GM15510 (cell line): ENCODE data around the gene LMOD2.

Source experiments
- POLR2A ChIP-seq: IDR thresholded peaks from 3 replicates; pipeline ENCODE4 v1.6.1; 2011; ENCODE audit warnings: borderline replicate concordance; ENCODE audit not compliant: insufficient read length; ENCODE audit errors: extremely low read depth

Gene LMOD2

GRCh38 chr7:123656544-123657303 is 1.1 kb downstream of the LMOD2 start:
- TF ChIP-seq POLR2A = no peak

DNA sequence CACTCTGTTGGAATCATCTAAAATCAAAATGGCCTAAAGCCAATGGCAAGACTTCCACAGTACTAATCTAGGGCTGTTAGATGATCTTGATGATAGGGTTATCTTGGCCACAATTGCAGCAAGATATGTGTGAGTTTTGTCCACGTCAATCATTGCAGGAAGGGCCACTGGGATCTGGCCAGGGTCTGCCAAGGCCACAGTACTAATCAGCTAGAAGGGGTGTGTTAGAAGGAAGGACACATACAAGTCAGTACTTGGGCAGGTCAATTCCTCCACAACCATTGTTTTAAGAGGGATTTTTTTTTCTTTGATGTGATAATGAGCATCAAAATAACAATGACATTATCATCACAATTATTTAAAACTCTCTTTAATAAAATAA is 1.6 kb downstream of the LMOD2 start:
- no peak for TF ChIP-seq POLR2A

GRCh38 chr7:123658023-123658422 is 2.4 kb downstream of the LMOD2 start:
- TF ChIP-seq POLR2A = no peak

DNA sequence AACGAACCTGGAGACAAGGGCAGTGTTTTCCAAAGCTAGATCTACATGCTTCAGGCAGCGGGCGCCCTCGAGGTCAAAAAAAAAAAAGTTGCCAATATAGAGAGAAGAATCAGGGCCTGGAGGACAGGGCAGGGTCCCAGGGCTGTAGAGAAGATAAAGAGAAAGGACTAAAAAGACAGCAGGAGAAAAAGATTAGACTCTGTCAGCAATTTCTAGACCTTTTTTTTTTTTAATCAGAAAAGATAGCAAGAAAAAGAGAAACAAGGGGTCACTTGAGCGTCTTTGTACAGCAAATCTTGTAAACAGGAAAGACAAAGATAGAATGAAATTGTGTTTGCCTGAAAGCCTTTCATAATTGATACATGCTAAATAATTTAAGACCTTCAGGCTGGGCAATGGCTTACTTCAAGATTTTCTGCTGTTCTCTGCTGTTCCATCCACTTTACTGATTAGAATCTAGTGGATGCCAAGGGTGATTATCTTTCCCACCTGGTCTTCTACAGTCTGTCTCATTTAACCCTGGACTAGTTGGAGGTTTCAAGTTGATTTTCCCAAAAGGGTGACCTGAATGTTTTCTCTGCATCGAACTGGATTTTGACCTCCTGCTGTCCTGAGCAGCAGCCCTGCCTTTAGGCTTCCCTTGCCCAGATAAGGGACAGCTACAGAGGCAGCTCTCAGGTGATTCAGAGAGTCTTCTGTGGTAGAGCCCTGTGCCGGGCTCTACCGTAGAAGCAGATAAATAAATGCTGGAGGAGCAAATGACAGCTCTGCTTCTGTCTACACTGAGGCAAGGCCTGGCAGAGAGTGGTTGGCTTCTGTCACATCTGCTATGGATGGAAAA is 5.1 kb downstream of the LMOD2 start:
- no peak for TF ChIP-seq POLR2A

DNA sequence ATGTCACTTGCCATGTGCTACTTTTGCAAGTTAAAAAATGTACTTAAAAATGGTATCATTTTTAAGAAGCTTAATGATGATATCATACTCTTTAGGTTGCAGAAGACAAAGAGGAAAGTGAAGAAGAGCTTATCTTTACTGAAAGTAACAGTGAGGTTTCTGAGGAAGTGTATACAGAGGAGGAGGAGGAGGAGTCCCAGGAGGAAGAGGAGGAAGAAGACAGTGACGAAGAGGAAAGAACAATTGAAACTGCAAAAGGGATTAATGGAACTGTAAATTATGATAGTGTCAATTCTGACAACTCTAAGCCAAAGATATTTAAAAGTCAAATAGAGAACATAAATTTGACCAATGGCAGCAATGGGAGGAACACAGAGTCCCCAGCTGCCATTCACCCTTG is 6.1 kb downstream of the LMOD2 start:
- no peak for TF ChIP-seq POLR2A

- no peak for TF ChIP-seq POLR2A
Measured at GRCh38 chr7:123662293-123662692, 6.6 kb downstream of the LMOD2 start.

DNA sequence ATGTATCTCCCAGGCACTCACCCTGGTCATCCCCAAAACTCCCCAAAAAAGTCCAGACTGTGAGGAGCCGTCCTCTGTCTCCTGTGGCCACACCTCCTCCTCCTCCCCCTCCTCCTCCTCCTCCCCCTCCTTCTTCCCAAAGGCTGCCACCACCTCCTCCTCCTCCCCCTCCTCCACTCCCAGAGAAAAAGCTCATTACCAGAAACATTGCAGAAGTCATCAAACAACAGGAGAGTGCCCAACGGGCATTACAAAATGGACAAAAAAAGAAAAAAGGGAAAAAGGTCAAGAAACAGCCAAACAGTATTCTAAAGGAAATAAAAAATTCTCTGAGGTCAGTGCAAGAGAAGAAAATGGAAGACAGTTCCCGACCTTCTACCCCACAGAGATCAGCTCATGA is 7.1 kb downstream of the LMOD2 start:
- TF ChIP-seq POLR2A = no peak

- TF ChIP-seq POLR2A = no peak
Measured at GRCh38 chr7:123663200-123663599, 7.5 kb downstream of the LMOD2 start.

DNA sequence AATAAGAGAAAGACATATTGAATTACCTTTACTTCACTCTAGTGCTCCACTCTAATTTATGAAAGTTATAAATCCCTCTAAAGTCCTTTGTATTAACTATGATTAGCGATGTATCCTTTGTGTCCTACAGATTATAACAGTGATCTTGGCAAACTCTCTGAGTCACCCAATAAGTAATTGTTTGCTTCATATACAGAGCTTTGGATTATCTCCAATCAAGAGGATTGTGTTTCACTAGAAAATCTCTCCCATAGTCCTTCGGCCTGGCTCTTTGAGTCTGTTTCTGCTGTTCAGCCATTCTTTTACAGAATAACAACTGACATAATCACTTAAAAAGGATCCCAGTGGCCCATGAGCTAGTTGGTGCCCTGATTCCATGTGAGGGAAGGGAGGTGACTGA is 9.5 kb downstream of the LMOD2 start:
- TF ChIP-seq POLR2A = no peak

DNA sequence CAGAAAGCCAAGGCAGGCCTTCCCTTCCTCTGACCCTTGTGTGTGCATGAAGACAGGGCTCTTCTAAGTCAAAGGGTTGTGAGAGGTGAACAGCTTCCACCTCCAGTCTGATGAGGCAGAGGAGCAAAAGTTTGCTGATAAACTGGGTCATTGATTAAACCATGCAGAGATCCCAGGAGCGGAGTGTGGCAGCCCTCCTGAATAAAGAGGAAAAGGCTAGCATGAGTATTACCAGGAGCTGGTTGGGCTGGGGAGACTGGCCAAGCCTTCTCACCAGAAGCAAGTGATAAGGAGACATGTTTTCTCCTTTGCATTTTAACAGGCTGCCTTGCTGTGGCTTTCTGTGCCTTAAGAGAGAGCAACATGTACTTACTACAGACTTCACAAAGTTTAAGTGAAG is 10.2 kb downstream of the LMOD2 start:
- no peak for TF ChIP-seq POLR2A

DNA sequence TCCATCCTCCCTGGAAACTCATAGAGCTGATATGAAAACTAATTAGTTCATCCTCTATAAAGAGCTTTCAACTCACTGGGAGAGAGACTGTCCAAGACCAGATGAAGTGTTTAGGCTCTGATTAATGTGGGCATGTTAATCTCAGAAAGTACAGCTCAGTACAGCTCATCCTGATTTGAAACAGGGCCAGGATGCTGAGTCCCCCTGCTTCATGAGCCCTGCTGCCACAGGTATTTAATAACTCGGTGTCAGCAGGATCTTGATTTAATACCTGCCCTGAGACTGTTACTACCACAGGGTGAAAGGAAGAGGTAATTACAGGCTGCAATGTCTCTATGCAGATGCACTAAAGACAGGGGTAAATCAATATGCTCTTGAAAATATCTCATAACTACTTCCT is 10.8 kb downstream of the LMOD2 start:
- no peak for TF ChIP-seq POLR2A

DNA sequence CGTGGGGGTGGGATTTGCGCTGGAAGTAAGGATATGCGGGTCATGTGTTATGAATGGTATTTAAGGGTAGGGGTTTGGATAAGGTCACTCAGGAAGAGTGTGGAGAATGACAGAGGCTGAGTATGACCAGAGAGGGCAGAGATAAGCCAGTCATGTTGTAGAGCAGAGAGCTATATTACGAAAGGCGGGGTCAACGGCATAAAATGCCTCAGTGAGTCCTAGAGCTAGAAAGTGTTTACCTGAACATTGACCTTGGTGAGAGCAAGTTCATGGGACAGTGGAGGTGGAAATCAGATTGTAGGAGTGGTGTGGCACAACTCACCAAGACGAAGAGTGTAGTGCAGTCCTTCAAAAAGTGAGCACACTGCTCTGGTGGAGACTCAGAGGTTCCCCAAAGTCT is 13.8 kb downstream of the LMOD2 start:
- TF ChIP-seq POLR2A = no peak

DNA sequence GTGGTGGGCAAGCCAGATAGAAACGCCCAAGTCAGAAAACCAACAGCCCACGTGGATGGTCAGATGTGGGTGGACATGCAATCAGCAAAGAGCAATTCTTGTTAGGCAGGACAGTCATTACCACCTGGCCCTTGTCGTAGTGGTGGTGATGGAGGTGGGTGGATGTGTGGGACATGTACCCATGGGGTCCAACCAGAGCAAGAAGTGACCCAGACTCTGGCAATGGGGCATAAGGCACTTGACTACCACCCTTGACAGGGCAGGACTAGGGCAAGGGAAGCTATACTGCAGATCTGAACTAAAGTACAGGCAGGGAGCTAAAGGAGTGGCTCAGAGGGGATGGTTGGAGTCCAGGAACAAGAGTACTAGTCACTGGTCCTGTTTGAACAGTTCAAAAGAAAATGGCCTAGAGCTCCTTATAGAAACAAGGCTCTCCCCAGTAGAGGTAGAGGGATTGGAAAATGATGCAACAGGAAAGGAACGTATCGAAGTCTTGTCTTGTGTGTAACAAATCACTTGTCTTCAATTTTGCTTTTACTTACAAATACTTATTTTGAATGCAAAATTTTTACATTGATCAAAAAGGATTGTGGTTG is 17.6 kb downstream of the LMOD2 start:
- no peak for TF ChIP-seq POLR2A

GRCh38 chr7:123673752-123674398 is 18.2 kb downstream of the LMOD2 start:
- no peak for TF ChIP-seq POLR2A
